ENCODE data around the gene MN1.

The MN1 gene

DNA sequence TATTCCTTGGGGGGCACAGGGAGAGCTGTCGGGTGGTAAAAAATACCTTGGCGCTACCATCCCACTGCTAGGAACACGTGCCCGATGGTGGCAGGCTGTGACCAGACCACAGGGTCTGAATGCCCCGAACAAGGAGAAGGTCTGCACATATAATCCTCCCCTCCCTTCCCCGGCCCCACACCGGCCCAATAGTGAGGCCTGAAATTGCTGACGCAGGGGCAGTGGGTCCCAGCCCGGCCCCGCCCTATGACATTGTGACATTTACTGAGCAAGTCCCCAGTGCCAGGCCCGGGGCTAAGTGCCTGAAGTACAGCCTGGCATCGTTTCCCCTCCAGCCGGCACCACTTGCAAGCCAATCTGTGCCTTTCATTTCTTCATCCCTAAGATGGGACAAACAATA lies 19.5 kb downstream of the MN1 start:
- no peak for DNase-seq

DNA sequence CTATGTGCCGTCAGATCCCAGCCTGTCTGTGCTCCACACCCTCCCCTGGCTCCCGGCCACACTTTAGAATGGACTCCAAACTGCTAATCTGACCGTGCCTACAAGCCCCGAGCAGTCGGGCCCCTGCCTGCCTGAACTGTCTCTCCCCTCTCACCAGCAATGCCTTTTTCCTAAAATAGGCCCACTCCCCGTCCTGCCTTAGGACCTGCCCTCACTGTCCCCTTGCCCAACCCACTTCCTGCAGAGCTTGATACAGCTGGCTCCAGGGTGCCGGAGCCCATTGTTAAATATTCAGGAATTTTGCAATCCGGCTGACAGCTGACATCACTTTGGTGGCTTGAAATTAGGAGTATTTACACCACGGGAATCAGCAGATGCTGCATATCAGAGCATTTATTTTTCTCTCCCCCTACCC lies 21.4 kb downstream of the MN1 start:
- no peak for DNase-seq

DNA sequence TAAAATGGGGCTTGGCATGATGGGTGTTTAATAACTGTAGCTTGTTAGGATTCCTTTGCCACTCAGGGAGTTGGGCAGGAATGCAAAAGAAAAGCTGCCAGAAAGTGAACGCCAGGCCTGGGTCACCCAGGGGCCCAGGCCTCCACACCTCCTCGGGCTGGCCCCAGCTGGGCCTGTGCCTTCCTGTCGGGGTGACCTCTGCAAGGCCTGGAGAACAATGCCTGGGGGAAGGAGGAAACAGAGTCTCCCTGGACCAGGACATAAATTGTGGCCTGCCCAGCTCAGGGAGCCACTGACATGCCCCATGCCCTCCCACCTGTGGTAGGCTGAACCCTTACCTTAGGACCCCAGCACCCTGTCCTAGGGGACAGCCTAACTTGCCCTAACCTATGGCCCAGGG lies 21.9 kb downstream of the MN1 start:
- DNase-seq: no peak

DNA sequence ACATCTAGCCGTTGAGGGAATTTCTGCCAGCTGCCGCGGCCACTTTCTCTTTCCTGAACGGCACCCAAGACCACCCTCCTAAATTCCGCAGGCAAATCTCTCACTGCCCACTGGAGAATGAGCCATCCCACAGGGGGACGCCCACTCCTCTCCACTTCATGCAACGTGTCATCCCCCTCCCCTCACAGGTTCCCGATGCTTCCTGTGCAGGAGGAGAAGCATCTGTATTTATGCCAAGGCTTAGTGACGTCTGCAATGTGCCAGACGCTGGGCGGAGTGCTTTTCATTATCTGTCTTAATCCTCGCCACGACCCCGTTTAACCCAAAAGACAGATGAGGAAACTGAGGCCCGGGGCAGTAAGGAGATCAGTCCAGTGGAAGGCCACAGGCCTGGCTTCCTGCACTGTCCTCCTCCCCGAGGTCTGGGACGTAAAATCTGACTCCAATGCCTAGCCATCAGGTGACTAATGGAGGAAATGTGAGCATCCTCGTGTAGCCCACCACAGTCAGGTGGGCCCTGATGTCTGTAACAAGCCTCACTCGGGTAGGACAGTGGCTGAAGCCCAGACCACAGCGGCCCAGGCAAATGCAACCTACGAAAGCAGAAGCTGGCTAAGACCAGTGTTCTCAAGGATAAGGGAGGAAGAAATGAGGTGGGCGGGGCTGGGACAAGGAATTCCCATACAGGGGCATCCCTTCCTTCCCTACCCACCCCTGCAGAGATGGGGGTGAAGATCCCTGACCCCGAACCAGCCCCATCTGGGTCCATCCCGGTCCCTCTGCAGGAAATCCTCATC lies 23.1 kb downstream of the MN1 start:
- DNase-seq: no peak

DNA sequence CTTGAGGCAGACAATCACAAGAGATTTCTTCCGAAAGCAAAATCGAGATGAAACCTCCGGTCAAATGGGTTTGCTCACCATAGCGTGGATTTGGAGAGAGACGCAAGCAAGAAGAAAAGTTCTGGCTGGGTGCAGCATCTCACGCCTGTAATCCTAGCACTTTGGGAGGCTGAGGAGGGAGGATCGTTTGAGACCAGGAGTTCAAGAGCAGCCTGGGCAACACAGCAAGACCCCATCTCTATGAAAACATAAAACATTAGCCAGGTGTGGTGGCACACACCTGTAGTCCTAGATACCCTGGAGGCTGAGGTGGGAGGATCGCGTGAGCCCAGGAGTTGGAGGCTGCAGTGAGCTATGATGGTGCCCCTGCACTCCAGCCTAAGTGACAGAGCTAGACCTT lies 24.4 kb downstream of the MN1 start:
- no peak for DNase-seq

DNA sequence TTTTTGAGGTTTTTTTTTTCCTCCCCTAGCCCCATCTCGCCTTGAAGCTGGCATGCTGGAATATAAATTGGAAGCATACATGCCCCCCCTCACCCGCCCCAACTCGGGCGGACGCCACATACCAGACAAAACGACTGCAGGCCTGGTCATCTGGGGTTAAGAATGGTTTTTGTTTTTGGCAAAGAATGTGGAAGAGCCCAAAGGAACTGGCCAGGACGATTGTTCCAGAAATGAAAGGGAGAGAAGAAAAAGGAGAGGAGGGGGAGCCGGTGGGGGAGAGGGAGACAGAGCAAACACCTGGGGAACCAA lies 25.0 kb downstream of the MN1 start:
- no peak for DNase-seq

DNA sequence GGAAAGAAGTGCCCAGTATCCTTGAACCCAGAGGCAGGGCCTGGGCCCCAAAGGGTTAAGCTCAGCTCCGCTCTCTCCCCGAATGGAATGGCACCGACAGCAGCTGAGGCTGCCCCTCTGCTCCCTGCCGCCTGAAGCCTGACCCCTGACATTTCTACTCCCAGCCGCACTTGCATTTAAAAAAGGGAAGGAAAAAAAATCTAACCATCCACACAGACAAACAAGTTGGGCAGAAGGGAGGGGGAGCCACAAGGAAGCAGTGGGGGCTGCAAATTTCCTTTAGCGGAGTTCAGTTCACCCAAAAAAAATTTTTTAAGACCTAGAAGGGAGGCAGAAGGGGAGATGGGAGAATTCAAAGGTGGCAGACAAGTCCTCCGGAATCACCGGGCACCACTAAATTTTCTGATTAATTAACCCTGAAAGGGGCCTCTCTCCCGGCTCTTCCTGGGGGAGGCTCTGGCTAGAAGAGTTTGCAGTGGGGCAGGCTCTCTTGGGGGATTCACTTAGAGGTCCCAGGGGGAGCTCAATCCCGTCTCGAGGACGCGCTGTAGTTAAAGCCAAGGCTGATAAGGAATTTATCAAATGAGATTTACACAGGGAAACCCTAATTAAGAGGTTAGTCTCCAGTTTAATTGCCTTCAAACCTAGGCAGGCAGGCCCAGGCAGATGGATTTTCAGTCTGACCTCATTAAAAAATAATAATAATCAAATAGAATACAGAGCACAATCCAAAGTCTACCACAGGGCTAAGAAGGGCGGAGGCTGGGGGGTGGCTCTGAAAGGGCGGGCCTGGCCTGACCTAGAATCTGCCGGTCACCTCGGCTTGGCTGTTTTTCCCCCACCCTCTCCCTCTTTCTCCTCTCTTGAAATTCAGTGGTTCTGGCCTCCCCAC lies 25.6 kb downstream of the MN1 start:
- no peak for DNase-seq

DNA sequence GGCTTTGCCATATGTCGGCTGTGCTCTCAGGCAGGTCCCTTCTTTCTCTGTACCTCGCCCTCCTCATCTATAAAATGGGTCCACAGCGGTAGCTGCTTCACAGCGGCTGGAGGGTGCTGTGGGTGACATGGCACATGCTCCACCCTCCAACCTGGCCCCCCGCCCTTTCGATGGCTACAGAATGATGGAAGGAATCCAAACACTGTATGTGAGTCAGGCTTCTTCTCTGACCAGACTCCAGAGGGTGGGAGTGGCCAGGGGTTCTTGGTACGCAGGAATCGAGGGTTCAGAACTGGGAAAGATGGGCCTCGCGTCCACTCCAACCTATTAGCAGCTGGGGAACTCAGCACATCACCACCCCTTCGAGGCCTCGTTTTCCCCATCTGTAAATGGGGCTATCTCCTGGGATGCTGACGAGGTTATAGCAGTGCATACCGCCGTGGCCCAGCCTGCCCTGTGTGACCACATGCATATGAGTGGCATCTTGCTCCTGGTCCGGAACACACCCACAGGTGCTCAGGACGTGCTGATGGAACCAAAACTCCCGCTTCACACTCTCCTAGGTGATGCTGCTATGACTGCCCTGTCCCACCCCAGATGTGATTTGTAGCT lies 26.4 kb downstream of the MN1 start:
- DNase-seq: no peak

DNA sequence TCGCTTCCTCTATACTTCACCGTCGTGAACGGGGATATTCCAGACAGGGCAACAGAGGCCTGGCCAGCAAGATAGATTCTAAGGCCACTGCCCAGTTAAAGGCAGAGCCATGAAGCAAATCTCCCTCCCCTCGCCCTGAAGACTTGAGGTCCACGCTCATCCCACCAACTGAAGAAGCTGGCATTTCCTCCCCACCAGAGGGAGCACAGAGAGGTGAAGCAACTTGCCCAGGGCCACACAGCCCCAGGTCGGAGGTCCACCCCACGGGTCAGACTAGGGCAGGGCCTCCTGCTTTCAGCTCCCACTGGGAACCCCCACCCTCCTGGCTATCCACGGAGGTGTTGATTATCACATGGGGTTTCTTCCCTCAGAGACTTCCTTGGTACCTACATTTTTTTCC lies 27.4 kb downstream of the MN1 start:
- no peak for DNase-seq

DNA sequence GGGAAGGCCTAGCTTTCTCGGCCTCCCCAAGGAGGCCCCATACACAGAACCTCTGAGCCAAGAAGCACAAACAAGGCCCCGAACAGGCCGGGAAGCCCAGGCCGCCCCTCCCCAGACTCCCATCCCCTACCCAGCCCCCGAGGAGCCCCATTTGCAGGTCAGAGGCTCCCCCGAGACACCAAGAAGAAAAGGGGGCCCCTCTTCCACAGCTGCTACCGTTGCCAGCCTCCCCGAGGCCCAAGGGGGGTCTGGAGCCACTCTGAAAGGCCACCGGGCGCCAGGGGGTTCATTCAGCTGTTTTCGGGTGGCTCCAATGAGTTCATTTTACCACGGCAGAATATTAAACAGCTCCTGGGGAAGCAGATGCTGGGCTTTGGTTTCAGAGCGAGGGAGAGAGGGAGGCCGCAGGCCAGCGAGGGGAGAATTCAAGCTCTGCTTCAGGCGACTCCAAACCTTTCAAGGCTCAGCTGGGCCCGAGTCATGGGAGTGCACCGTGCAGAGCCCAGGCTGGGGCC lies 28.5 kb downstream of the MN1 start:
- DNase-seq: no peak

DNA sequence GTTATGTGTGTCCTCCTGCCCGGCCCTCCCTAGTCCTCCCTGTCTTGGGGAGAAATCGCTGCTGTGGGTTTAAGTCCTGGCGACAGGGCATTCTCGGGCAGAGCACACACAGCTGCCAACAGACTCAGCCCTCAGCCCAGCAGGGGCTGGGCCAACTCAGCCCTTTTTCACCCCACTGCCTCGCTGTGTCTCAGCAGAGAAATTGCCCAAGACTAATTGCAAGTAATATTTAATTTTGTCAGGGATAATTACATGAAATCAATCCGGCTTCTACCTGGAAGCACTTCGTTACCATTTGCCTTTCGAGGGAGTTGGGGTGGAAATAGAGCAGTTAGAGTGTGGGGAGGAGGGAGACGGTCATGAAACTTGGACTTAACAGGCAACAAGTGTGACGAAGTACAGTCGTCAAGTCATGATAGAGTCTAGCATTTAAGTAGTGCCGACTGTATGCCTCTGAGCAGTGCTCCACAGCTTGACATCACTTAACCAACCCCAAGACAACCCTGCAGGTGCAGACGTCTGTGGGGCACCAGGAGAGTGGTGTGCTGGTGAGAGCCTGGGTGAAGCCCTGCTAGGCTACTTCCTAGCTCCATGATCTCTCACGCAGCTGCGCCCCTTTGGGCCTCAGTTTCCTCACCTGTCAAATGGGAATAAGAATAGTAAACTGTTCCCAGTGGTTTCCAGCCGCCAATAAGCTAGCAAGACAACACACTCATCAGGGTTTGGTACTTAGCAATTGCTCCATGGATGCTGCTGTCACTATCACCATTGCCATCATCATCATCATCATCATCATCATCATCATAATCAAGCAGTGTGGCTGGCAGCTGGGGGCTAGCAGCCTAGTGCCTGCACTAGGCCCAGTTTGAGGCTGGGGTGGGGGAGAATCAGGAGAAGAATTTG lies 29.2 kb downstream of the MN1 start:
- no peak for DNase-seq

DNA sequence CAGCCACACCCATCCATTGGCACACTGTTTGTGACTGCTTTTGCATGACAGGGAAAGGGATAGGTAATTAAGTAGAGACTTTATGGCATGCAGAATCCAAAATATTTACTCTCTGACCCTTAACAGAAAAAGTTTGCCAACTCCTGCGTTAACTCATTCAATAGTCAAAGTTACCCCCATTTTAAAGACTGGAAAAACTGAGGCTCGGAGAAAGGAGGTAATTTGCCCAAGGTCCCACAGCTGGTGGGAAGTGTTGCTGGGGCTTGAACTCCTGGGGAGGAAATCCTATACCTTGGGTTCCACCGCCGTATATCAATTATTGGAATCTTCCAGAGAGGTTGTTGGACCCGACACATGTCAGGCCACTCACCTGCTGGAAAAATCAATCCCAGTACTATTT lies 29.9 kb downstream of the MN1 start:
- no peak for DNase-seq

DNA sequence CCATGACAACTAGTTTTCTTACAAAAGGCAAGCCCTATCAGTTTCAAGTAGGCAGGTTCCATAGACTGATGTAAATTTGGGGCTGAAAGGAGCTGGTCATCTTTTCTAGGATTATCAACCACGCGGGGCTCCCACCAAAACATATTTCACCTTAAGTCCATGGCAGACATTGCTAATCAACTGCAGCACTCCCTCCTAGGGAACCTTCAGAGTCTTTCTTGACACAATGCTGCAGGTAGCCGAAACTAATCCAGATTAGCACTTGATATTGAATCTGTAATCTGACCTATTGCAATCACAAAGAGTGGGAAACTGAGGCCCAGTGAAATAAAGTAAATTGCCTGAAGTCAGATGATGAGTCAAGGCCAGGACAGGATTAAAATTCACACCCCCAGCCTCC lies 32.5 kb downstream of the MN1 start:
- no peak for DNase-seq

DNA sequence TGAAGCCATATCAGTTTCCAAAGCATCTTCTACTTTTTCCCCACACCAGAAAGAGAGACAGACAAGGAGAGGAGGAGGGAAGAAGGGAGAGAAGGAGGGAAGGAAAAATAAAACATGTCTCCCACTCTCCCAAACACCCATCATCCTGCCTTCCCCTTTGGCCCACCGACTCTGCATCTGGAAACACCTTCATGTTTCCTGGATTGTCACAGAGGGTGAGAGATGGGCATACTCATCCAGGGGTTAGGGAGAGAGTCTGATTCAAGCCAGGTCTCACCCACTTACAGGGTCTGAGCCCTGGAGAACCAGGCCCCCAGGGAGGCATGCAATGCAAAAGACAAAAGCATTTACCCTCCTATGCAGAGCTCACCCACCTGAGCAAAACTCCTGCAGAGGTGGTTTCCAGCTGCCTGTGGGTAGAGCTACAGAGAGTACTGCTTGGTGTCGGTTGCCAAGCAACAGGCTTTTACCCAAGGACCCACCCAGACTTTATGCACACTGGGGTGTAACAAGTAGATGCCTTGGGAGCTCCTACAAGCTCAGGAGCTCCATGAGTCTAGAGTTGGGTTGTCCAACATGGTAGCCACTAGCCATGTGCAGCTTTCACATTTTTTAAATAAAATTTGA lies 33.4 kb downstream of the MN1 start:
- DNase-seq: no peak

DNA sequence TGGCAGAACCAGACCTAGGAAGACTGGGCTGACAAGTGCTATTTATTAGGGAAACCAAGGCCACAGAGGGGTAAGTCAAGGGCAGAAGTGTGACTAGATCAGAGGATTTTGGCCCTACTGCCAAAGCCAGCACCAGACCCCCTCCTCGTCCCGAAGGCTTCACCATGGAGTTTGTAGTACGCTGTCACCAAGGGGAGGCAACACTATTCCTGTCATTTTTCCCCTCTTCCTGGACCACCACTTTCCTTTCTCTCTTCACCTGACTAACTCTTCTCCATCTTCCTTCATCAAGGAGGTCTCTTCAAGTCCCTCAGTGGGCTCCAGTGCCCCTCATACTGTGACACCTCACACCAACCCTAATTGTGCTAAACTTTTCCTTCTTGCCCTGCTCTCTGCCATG lies 34.9 kb downstream of the MN1 start:
- no peak for DNase-seq

DNA sequence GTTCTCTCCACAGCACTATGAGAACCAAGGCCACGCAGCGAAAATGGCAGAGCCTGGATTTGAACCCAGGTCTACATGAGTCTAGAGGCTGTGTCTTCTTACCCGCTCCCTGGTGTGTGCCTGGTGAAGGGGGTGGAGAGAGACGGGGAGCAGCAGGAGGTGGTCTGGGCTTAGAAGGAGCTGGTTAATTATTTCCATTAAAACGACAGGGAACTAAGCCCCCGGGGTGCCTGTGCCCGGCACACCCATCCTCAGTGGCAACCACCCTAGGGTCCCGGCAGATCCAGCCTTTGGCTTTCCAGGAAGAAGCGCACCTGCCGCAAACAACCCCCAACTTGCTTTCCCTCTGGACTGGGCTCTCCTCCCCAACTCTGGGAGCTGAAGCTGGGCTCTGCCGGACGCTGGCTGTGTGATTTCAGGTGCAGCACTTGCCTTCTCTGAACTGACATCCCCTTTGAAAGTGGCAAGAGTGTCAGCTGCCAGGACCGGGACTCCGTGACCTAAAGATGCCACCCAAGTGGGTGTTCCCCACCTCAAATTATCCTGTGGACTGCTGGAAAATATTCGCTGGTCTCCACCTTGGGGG lies 35.8 kb downstream of the MN1 start:
- no peak for DNase-seq

DNA sequence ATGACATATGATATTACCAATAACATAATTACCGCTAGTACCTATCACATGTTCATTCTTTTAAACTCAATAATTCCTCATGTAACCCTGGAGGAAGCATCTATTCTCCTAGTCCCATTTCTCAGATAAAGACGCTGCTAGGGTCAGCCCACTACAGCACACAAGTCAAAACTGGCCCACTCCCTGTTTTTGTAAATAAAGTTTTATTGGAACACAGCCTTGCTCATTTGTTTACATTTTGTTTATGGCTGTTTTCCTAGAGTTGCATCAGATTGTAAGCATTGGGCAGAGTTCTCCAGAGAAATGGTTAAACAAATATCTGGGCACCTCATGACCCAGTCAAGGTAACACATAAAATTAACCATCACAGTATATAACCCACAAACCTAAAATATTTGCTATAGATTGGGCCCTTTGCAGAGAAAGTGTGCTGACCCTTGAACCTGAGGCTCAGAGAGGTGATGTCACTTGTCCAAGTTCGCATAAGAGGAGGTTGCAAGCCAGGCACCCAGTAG lies 36.8 kb downstream of the MN1 start:
- DNase-seq: no peak

DNA sequence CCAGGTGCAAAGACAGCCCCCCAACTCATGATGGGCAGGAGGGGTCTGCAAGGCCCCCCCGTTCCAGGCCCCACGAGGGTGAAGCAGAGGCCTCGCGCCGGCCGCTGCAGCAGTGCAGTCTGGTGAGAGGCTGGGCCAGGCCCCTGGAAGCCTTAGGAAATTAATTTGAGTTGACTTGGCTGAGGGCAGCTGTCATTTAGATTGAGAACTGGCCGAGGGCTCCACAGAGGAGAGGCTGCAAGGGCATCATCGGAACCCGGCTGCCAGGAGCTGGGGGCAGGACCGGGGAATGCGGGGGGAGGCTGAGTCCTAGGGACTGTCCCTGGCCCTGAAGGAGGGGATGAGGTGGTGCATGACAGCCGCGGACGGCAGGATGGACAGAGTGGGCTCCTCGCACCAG lies 39.9 kb downstream of the MN1 start:
- no peak for DNase-seq

DNA sequence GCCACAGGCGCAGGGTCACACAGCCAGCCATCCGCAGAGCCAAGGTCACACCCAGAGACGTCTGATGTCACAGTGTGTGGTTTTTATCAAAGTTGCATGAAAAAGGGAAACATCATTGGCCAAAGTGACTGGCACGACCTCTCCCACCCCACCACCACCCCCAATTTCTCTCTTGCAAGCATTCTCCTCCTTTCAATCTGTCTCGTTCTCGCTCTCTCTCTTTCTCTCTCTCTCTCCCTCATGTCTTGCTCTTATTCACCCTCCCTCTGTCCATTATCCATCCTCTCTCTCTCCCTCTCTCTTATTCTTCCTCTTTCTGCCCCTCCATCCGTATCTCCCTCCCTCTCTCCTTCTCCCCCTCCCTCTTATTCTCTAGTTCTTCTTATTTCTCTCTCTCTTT lies 40.6 kb downstream of the MN1 start:
- no peak for DNase-seq

DNA sequence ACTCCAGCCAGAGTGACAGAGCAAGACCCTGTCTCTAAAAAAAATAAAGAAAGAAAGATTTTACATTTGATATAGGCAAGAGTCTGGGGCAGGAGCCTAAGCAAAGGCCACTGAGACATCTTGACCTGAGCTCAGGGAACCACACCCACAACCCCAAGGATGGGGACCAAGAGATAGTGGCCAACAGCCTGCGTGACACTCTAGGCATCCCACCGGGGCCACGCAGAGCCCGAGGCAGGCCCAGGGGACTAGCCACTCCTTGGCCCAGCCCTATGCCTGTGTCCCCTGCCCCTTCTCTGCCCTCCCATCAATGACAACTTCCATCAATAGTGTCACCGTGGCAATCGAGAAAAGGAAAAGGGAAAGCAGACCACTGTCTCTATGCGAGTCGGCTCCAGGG lies 41.1 kb downstream of the MN1 start:
- DNase-seq: no peak

DNA sequence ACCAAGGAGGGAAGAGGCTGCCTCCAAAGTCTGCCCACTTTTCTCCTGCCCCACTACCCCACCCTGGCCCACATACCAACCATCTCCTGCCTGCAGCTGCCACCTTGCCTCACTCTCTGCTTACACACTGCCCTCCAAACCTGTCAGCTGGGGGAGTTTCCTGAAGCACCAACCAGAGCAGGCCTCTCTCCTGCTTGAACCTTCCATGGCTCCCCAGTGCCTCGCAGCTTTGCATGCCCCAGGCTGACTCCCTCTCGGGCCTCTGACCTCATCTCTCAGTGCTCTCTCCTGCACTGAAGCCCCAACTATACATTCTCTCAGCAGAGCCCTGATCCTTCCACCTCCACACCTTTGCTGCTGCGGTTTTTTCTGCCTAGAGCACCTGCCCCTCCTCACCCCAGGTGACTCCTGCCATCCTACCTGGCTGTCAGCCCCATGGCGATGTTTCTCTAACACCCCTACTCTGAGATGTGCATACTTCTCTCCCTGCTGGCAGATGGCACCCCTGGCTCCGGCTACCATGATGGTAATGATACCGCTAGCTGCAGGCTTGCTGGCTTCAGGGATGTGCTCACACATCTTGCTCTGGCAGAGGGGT lies 43.5 kb downstream of the MN1 start:
- DNase-seq: no peak
